Left cardiac atrium (tissue), 4 donors: ENCODE results near the gene CBLN1. TPM values are rescaled to one million over a fixed set of nuclear protein-coding genes. Genes with fewer than 3 reads are reported as not detected.

Experiments used
- ATAC-seq, 2 donors: fragments of 200-7000 bp; cut with Tn5 transposase; one replicate each; pipeline ENCODE4 v1.9.1; 2020; ENCODE audit warnings: mild to moderate bottlenecking in 2 of 2, moderate library complexity in 2 of 2
- DNase-seq: peaks from one replicate; pipeline ENCODE4 v3.0.0-alpha.2; 2020
- intact Hi-C, 2 donors: fragments of 100-400 bp; cut with DNase I; formaldehyde crosslinking; loops; one replicate each; pipeline versions ENCODE4 v1.14.1 to v1.15.1; 2022 to 2023
- long read RNA-seq: library from polyadenylated mRNA; unstranded; transcript quantifications from one replicate; pipeline ENCODE4 v2.0.0, GENCODE V29; 2021
- total RNA-seq, 2 donors: library from RNA; stranded (reverse); fragmentation: NEBNext Ultra II Directional; extraction: Animal tissue kit (Norgen Biotek cat#: 25700); gene quantifications; one replicate each; pipeline ENCODE4 v1.2.1, GENCODE V29; 2021
- donor health status: DM: no; HTN: yes; CAD: no.
- donor health status: DM: no; HTN: yes; CAD: no; lungs with severe emphysema.
- donor health status: DM: yes; HTN: yes; CAD: no.
- donor health status: Dilated cardiomyopathy.

CBLN1 gene
- 1 to 10 TPM in 1 of 2 donors, under 1 TPM in 1; 0.89 to 1.9 TPM for total RNA-seq
- long read RNA-seq = 0 reads

DNA sequence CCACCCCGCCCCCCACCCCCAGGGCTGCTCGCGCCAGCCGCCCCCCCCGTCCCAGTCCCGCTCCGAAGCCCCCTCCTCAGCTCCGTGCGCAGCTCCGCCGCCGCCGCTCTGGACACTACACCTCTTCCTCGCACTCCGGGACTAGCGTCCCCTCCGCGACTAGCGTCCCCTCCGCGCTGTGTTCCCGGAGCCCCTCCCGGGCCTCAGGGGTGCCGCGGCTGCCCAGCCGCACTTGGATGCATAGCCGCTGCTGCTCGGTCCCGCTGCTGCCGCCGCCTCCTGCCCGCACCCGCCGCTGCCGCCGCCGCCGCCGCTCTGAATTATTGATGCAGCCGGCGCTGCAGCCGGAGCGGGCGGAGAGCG lies at the start of gene CBLN1:
TSS of gene CBLN1 (minus strand) at position 359 of the 363 bp plus-strand sequence. CDS start 373 bp downstream, outside the sequence.
- intact Hi-C loops = no loop called here
- ATAC-seq (no peak), DNase-seq (no peak)

DNA sequence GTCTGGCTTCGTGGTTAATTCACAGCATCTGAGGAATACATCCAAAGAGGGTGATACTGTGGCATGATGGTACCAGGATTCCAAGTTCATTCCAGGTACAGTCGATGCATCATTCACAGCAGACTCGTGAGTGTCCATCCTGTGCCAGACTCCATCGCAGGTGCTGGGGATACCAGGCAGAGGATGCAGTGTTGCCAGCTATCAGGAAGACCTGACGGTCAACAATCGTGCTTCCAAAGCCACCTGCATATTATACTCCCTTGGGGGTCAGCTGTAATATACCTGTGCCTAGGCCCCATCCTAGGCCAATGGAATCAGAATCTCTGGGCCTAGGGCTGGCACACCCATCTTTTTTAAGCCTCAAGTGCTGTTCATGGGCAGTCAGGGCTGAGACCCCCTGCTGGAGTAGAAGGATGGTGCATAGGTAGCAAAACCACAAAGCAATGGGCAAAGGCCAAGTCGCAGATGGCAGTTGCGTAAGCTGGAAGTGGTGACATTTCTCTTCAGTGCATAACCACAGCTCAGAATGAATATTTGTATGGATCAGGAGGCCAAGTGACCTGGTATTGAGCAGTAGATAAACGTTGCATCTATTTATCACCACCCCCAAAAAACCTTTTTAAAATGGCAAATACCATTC lies 49.0 kb upstream of the CBLN1 start:
- ATAC-seq = no peak
- no peak for DNase-seq
- intact Hi-C loops = no loop called here

DNA sequence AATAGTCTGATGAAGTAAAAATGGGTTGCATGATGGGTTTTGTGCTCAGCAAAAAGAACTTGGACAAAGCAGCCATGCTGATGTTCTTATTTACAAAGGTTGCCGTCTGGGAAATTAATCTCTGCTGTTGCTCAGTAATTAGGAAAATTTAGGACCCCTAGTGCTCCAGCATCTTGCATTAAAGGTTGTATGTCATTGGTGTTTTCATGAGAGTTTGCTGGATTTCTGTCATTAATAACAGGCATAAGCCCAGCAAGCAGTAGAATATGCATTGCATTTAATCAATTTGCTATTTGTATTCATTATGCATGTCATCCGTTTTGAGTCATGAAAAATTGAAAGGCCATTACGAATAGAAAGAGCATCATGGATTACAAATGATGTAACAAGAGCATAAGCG lies 46.7 kb upstream of the CBLN1 start:
- no peak for DNase-seq
- no peak for ATAC-seq
- intact Hi-C loops = no loop called here

DNA sequence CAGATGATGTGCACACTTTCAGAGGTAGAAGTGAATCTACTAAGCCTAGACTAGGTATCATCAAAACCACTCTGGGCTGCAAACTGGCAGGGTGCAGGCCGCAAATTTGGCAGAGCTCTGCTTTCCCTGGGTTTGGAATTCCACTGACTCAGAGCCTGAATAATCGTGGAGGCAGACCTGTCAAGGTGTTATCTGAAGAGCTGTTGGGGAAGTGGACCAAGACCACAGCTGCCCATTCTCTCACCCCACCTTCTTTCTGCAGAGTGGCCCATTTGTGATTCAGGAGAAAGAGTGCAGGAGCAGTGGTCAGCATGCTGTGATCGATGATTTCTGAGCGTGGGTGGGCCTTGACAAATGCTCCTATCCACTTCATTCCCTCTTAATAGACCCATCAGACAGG lies 45.8 kb upstream of the CBLN1 start:
- no peak for ATAC-seq
- intact Hi-C loops = no loop called here
- DNase-seq = no peak

DNA sequence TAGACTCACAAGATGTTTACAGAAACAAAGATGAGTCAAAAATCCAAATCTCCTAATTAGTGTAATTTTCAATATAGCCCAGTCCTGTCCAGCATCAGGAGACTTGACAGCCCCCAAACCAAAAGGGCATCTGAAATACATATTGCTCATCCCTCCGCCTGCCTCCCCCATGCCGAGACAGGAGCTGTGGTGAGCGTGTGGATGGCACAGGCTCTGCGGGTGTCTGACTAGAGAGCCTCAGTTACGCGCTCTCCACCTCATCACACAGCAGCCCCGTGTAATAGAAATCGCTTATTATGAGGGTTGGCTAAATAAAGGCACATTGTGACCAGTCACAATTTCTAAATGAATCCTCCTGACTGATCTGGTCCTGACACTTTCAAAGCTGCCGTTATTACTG lies 43.1 kb upstream of the CBLN1 start:
- DNase-seq (no peak), ATAC-seq (no peak)

DNA sequence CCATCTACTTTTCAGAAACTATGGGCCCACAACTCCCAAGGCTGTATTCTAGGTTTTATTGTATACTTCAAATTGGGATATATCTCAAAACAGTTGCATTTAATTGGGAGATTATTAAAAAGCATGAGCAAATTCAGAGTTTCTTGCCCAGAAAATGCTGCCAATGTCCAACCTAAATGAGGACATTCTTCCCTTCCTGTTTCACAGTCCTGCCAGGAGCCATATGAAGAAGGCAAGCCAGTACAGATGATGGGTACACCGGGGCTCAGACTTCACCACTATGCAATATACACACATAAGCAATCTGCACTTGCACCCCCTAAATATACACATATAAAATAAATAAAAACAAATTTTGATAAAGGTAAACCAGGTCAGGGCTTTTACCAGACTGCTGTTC lies 34.0 kb upstream of the CBLN1 start:
- intact Hi-C loops = no loop called here
- no peak for ATAC-seq

More for the DNA sequence above, 43.1 kb upstream of the CBLN1 start:
- intact Hi-C loops = no loop called here

DNA sequence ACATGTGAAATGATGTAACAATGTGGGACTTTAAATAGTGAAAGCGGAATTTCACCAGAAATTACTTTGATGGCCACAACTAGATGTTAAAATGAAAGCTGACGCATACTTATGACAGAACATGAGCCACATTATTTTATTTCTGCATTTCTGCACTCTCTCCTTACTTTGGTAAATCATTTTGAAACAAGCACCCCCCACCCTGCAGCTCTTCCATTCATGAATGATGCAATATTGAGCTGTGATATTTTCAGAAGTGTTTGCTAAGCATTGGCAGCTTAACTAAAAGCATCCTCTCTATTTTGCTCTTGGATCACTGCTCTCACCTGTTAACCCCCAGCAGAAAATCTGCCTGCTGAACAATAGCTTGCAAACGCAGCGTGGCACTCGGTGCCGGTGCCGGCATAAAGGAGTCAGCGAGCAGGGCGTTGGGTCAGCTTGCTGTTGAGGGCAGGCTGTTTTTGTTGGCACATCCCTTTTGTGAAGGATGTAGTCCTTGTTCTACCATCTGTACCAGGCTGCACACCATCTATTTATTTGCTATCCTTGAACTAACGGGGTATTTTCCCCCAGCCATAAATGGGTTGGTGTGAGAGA lies 30.8 kb upstream of the CBLN1 start:
- intact Hi-C loops = no loop called here
- DNase-seq (no peak), ATAC-seq (no peak)

More for the DNA sequence above, 34.0 kb upstream of the CBLN1 start:
- no peak for DNase-seq

DNA sequence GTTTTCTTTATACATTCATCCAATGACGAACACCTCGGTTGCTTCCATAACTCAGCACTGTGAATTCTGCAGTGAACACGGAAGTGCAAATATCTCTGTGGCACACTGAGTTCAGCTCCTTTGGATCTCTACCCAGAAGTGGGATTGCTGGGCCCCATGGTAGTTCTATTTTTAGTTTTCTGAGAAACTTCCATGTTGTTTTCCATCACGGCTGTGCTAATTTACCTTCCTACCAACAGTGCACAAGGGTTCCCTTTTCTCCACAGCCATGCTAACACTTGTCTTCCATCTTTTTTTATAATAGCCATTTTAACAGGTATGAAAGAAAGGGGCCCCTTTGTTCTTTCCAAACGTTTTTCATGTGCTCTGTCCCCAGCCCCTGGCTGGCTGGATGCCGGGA lies 30.2 kb upstream of the CBLN1 start:
- DNase-seq (no peak), ATAC-seq (no peak)
- intact Hi-C loops = no loop called here

DNA sequence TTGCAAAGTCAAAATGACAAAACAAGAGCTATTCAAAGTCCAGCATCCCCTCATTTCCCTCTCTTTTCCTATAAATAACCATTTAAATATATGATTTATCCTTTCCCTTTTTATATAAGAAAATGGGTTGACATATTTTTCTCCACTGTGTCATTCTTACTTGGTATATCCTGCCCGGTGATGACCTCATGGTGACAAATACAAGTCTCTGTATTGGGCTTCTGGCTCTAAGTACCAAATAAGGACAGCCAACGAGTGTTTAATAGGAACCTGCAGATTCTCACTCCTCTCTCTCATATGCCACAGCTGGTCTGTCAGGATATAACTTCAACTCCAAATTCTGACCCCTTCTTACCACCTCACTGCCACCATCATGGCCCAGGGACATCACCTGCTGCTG lies 25.5 kb upstream of the CBLN1 start:
- ATAC-seq (no peak), DNase-seq (no peak)
- intact Hi-C loops = no loop called here

DNA sequence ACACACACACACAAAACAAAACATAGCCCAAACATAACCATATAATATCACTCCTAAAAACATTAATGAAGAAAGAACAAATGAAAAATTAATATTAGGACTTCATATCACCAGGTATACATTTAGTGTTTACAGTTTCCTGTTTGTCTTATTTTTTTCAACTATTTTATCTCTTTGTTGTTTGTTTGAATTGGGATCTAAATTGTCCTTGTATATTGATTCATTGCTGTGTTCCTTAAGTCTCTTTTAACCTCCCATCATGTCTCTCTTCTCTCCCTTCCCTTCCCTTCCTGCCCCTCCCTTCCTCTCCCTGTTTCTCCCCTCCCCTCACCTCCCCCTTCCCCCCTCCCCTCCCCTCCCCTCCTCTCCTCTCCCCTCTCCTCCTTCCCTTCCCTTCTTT lies 23.8 kb upstream of the CBLN1 start:
- ATAC-seq (no peak), DNase-seq (no peak)
- intact Hi-C loops = no loop called here

DNA sequence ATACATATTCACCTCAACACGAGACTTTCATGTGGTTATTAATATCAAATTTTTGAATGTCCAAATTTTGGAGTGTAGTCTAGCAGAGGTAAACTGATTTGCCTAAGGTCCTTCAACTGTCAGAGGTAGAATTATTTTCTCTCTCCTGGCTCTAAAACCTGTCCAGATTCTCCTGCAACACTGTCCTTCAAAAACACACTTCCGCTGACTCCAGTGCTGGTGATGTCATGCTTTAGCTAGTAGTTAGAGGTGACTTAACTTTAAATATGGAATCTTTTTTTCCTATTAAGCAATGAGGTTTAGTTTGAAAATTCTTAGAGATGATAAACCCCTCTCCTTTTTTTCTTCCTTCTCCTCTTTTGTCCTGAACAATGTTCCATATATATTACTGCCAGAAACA lies 10.8 kb upstream of the CBLN1 start:
- intact Hi-C loops = no loop called here
- ATAC-seq (no peak), DNase-seq (no peak)

DNA sequence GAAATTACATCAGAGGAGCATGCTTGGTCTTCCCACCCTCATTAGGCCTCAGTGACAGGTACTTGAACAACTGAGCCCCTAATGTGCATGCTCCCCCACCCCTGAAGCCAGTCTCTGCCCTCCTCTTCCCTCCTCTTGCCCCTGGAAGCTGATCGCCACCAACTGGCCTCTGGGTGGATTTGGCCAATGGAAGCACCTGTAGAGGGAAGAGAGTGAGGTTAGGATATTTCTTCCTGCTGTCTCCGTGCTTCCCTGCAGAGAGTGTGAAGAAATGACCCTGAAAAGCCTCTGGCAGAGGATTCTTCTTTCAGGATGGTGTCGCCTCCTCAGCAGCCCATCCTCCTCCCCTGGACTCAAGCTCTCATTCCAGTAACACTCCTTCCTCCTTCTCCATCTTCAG lies 5.9 kb upstream of the CBLN1 start:
- DNase-seq (no peak), ATAC-seq (no peak)
- intact Hi-C loops = no loop called here

DNA sequence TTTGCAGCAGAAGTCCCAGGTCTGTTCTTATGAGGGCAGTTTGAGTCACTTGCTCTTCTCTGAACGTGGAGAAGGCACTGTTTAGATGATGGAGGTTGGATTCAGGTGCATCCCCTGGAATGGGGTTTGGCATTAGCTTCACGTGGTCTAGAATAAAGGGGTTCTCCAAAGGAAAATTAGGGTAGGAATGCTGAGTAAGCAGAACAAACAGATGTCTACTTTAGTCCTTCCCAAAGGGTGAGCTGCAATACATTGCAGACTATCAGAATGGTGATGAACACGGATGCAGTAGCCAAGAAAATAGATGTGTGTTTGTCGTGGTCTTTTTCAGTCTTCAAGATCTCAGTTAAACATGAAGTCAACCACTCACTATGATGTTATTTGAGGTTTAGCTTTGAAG lies 3.3 kb upstream of the CBLN1 start:
- DNase-seq = no peak
- intact Hi-C loops = no loop called here
- no peak for ATAC-seq

DNA sequence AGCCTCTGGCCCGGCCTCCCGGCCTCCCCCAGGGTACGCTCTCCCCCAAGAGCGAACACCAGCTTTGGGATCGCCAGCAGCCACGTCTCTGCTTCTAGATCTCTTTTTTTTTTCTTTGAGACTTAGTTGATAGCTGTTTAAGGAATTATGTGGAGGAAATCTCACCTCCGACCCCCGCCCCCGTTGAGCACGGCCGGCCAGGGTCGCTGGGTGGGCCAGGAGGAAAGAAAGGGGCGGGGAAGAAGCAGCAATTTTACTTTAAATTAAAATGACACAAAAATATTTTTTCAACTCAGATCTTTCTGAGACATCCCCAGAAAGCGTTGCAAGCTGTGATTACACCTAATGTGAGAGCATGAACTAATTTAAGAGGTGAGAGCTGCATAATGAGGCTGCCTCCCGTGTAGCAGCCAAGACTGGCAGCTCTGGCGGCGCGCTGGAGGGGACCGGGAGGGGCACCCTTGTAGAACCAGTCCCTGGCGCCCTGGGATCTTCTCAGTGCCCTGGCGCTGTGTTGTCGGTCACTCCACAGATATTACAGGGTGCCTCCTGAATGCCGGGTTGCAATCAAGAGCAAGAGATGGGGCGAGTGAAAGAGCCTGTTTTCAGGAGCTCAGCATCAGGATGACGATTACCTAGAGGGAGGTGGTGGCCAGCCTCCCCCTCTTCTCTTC lies 1.9 kb upstream of the CBLN1 start:
- intact Hi-C loops = no loop called here
- ATAC-seq = no peak
- DNase-seq = no peak

DNA sequence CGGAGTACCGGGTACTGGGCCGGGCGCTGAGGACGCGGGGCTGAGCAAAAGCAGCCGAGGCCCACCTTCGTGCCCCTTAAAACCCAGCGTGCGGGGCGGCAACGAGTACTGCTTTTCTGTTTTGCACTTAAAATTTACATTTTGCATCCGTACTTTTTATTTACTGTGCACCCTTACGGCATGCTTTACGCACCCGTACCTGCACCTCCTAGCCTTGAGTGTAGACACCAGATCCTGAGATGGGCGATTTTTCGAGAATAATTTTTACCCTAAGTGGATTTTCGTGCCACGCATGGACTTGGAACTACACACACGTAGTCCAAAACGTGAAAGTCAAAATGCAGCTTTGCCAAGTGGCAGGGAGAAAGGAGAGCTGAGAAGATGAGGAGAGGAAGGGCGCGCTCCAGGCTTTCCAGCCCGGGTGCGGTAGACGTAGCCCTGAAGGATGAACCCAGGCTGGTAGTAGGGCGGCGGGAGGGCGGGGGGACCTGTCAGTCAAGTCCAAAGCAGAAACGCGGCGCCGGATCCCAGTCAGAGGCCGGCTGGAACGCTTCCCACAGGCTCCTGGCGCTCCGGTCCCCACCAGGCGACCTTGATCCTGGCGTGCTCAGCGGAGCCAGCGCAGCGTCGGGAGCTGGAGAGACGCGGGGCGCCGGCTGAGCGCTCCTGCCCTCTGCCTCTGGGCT lies 1.2 kb upstream of the CBLN1 start:
- ATAC-seq (no peak), DNase-seq (no peak)
- intact Hi-C loops = no loop called here

DNA sequence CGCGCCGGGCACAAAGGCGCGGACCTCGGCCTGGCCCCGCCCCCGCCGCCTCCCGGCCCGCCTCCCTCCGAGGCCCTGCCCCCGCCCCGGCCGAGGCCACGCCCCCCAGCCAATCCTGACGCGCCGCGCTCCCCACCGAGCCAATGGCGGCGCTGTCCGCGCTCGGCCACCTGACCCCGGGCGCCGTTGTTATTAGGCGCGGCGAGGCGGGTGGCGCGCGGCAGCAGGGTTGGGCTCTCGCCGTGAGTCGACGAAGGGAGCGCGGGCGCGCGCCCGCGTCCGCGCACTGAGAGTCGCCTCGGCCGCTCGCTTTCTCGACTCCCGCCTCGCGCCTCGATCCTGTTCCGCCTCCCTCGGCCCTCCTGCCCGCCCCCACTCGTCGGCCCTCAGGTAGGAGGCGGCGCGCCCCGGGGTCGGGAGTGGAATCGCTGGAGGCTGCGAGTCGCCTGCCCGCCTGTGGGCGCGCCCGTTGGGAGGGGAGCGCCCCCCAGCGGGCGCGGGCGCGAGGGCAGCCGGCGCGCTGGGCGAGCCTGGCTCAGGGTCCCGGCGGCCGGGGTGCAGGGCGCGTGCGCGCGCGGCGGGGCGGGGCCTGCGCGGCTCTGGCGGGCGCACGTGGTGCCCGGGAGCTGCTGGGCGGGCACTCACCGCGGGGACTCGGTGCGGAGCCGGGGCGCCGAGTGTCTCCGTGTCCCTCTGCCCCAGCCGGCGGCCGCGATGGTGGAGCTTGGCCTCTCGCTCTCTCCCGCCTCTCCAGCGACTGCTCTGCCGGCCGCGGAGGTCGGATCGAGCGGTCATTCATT lies 405 bp upstream of the CBLN1 start:
- intact Hi-C loops = no loop called here
- DNase-seq = peak; percentile 87
- ATAC-seq = peak; percentile 97 to 98

DNA sequence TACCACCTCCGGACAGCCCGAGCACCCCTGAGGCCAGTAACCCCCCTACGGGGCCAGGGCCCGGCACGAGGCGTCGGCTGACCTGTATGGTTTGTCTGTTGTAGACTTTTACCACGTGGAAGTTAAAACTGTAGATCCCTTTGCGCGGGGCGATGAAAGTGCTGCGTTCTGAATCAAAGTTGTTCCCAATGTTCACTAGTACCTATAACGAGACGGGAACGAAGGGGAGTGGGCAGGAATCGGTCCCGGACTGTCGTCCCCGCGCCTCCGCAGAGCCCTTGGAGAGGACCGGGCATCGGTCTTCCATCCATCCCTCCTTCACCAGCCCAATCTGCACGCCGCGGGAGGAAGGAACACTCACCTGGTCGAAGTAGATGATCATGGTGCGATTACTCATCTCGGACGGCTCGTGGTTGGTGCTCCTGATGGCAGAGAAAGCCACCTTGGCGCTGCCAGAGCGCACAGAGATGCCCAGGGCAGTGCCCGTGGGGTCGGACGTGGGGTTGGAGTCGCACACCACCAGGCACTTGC lies 732 bp downstream of the CBLN1 start:
- ATAC-seq (no peak), DNase-seq (no peak)
- intact Hi-C loops = no loop called here

DNA sequence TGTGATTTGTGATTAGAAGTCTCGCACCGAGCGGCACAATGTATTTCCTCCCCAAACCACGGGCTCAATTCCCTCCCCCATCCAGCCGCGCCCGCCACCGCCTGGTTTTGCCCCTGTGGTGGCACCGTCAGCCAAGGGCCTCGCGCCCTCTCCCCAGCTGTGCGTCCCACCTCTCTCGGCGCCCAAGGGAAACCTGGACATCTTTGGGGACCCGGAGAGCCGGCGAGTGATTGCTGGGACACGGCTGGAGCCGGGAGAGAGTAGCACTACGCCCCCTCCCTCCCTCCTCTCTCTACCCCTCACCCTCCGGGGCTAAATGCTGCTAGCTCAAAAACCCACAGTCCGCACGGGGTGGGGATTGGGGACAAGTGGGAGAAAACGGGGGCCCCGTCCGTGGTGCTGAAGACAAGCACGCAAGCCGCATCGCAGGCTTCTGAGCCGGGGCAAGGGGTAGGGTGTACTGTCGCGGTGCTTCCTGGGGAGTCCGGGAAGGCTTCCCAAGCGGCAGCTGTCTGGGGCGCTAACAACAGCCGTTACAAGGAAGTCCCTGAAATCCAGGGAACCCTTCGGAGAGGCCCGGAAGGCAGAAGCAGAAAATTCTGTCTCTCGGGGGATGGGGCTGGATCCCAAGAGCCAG lies 1.4 kb downstream of the CBLN1 start:
- ATAC-seq (no peak), DNase-seq (no peak)
- intact Hi-C loops = no loop called here
